ENCODE measurements around the gene STAC2. TPM values are rescaled to one million over a fixed set of nuclear protein-coding genes. Genes with fewer than 3 reads are reported as not detected.

The STAC2 gene
- total RNA-seq, 1 experiment from 2014 or later: 1.3 TPM

GRCh38 chr17:39240631-39241030 is 14.9 kb upstream of the STAC2 start:
- CTCF ChIA-PET: no interaction called here
- H3K27me3 ChIP-seq (replicated peaks; ENCODE audit: insufficient read depth, low read depth, low read length, poor library complexity): no peaks in the 10 kb centered on the region

GRCh38 chr17:39239640-39240314 is 14.0 kb upstream of the STAC2 start:
- Histone ChIP-seq H3K27ac (ENCODE audit: low read depth, low read length, poor library complexity, severe bottlenecking) (no peak overlapping the region), H3K36me3 (ENCODE audit: insufficient read depth, low read length, poor library complexity, severe bottlenecking) (no peaks in the 10 kb centered on the region), H3K4me1 (ENCODE audit: insufficient read depth, low read length, poor library complexity, severe bottlenecking) (peaks cover 10% of the 10 kb centered on the region), H3K4me3 (ENCODE audit: low read depth, low read length, poor library complexity, severe bottlenecking) (no peak overlapping the region), H3K27me3 (replicated peaks; ENCODE audit: insufficient read depth, low read depth, low read length, poor library complexity) (no peaks in the 10 kb centered on the region), H3K9me3 (ENCODE audit: low read depth, low read length, poor library complexity, severe bottlenecking) (no peaks in the 10 kb centered on the region)
- no TSS peak for BruUV-seq (replicated peaks)
- peak; percentile 62 for TF ChIP-seq CTCF (conservative IDR thresholded peaks at IDR 0.05; ENCODE audit: low read depth, low read length)
- TF ChIP-seq EZH2 (IDR thresholded peaks at IDR 0.05; ENCODE audit: borderline replicate concordance, low read depth, low read length, poor library complexity, severe bottlenecking): no peak
- CTCF ChIA-PET: interaction anchor here (0.6 kb wide), 1 partner anchor 9 kb away, joined by 4 read pairs; no protein-coding TSS in a partner anchor
- intact Hi-C loops (cut with micrococcal nuclease; ENCODE audit: unreplicated experiment): loop anchor here (5.0 kb wide), 3 partner anchors 42 to 257 kb away; partner anchors contain the start of genes CACNB1 and PLXDC1
- DNase-seq (ENCODE audit: low spot score): no peak
- POLR2A ChIA-PET (ENCODE audit: low non-redundant PET): no interaction called here

More at GRCh38 chr17:39240631-39241030, 14.9 kb upstream of the STAC2 start:
- intact Hi-C loops (cut with micrococcal nuclease; ENCODE audit: unreplicated experiment): loop anchor here (5.0 kb wide), 2 partner anchors 88 to 258 kb away; partner anchors contain the start of gene PLXDC1
- Histone ChIP-seq H3K4me3 (ENCODE audit: low read depth, low read length, poor library complexity, severe bottlenecking) (no peak overlapping the region), H3K36me3 (ENCODE audit: insufficient read depth, low read length, poor library complexity, severe bottlenecking) (no peaks in the 10 kb centered on the region), H3K27ac (ENCODE audit: low read depth, low read length, poor library complexity, severe bottlenecking) (no peak overlapping the region), H3K4me1 (ENCODE audit: insufficient read depth, low read length, poor library complexity, severe bottlenecking) (peaks cover 10% of the 10 kb centered on the region), H3K9me3 (ENCODE audit: low read depth, low read length, poor library complexity, severe bottlenecking) (no peaks in the 10 kb centered on the region)
- TF ChIP-seq EZH2 (IDR thresholded peaks at IDR 0.05; ENCODE audit: borderline replicate concordance, low read depth, low read length, poor library complexity, severe bottlenecking) (no peak), CTCF (conservative IDR thresholded peaks at IDR 0.05; ENCODE audit: low read depth, low read length) (no peak)
- POLR2A ChIA-PET (ENCODE audit: low non-redundant PET): no interaction called here
- no TSS peak for BruUV-seq (replicated peaks)
- DNase-seq (ENCODE audit: low spot score): no peak

GRCh38 chr17:39238311-39238972 is 12.7 kb upstream of the STAC2 start:
- DNase-seq (ENCODE audit: low spot score): peak; percentile 46
- ChIA-PET CTCF (interaction anchor here (0.6 to 1.0 kb wide), 3 partner anchors 21 to 38 kb away, joined by 3 read pairs; partner anchors contain the start of gene RPL19), POLR2A (ENCODE audit: low non-redundant PET) (no interaction called here)
- BruUV-seq (replicated peaks): no TSS peak
- Histone ChIP-seq H3K9me3 (ENCODE audit: low read depth, low read length, poor library complexity, severe bottlenecking) (no peaks in the 10 kb centered on the region), H3K27ac (ENCODE audit: low read depth, low read length, poor library complexity, severe bottlenecking) (no peak overlapping the region), H3K4me1 (ENCODE audit: insufficient read depth, low read length, poor library complexity, severe bottlenecking) (no peaks in the 10 kb centered on the region), H3K27me3 (replicated peaks; ENCODE audit: insufficient read depth, low read depth, low read length, poor library complexity) (no peaks in the 10 kb centered on the region), H3K36me3 (ENCODE audit: insufficient read depth, low read length, poor library complexity, severe bottlenecking) (no peaks in the 10 kb centered on the region), H3K4me3 (ENCODE audit: low read depth, low read length, poor library complexity, severe bottlenecking) (no peak overlapping the region)
- TF ChIP-seq CTCF (conservative IDR thresholded peaks at IDR 0.05; ENCODE audit: low read depth, low read length) (no peak), EZH2 (IDR thresholded peaks at IDR 0.05; ENCODE audit: borderline replicate concordance, low read depth, low read length, poor library complexity, severe bottlenecking) (no peak)
- intact Hi-C loops (cut with micrococcal nuclease; ENCODE audit: unreplicated experiment): loop anchor here (5.0 kb wide), 1 partner anchor 41 kb away; the partner anchor contains the start of gene CACNB1
